SK-N-SH treated with all-trans-retinoic acid at 6 μM for 48 hours (cell line): Measurements from ENCODE around the gene PRUNE2.

Experiments used
- ISL1 ChIP-seq: fragments of 250-450 bp; sonication (Bioruptor Pico); IDR thresholded peaks from 2 replicates; pipeline ENCODE4 v2.1.2; 2022; ENCODE audit warnings: mild to moderate bottlenecking, moderate library complexity
- RARB ChIP-seq: fragments of 250-450 bp; sonication (Bioruptor Pico); IDR thresholded peaks from 2 replicates; pipeline ENCODE4 v1.8.0; 2021; ENCODE audit warnings: mild to moderate bottlenecking, moderate library complexity
- ZFP30 ChIP-seq: fragments of 450-650 bp; formaldehyde crosslinking; IDR thresholded peaks from 2 replicates; pipeline ENCODE4 v1.5.0; 2022; ENCODE audit warnings: mild to moderate bottlenecking, moderate library complexity
- TF ChIP-seq, protein P1 (sequence below): fragments of 250-450 bp; sonication (Bioruptor Pico); IDR thresholded peaks from 2 replicates; pipeline ENCODE4 v1.8.0; 2020; ENCODE audit warnings: mild to moderate bottlenecking, moderate library complexity, borderline replicate concordance
- TF ChIP-seq, protein P2 (sequence below): fragments of 250-450 bp; sonication (Bioruptor Pico); IDR thresholded peaks from 2 replicates; pipeline ENCODE4 v1.5.0; 2020; ENCODE audit warnings: mild to moderate bottlenecking, moderate library complexity

DNA sequence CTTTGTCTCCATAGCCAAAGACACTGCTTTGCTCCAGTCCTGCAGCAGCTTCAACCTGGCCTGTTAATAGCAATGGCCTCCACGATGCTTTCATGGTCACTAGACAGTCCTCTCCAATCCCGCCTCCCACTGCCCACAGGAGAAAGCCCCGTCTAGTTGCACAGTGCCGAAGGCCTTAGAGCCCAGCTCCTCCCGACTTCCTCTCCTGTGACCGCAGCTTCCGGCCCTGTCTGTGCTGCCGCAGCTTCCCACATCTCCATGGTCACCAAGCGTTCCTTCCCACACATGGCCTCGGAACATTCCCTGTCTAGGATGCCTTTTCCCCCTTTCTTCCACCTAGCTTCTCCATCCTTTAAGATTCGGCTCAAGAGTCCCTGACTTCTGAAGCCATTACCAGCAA is 118.2 kb downstream of the PRUNE2 start:
- TF ChIP-seq, protein P1, sequence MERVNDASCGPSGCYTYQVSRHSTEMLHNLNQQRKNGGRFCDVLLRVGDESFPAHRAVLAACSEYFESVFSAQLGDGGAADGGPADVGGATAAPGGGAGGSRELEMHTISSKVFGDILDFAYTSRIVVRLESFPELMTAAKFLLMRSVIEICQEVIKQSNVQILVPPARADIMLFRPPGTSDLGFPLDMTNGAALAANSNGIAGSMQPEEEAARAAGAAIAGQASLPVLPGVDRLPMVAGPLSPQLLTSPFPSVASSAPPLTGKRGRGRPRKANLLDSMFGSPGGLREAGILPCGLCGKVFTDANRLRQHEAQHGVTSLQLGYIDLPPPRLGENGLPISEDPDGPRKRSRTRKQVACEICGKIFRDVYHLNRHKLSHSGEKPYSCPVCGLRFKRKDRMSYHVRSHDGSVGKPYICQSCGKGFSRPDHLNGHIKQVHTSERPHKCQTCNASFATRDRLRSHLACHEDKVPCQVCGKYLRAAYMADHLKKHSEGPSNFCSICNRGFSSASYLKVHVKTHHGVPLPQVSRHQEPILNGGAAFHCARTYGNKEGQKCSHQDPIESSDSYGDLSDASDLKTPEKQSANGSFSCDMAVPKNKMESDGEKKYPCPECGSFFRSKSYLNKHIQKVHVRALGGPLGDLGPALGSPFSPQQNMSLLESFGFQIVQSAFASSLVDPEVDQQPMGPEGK (CRISPR knock-in tag) = no peak
- TF ChIP-seq, protein P2, sequence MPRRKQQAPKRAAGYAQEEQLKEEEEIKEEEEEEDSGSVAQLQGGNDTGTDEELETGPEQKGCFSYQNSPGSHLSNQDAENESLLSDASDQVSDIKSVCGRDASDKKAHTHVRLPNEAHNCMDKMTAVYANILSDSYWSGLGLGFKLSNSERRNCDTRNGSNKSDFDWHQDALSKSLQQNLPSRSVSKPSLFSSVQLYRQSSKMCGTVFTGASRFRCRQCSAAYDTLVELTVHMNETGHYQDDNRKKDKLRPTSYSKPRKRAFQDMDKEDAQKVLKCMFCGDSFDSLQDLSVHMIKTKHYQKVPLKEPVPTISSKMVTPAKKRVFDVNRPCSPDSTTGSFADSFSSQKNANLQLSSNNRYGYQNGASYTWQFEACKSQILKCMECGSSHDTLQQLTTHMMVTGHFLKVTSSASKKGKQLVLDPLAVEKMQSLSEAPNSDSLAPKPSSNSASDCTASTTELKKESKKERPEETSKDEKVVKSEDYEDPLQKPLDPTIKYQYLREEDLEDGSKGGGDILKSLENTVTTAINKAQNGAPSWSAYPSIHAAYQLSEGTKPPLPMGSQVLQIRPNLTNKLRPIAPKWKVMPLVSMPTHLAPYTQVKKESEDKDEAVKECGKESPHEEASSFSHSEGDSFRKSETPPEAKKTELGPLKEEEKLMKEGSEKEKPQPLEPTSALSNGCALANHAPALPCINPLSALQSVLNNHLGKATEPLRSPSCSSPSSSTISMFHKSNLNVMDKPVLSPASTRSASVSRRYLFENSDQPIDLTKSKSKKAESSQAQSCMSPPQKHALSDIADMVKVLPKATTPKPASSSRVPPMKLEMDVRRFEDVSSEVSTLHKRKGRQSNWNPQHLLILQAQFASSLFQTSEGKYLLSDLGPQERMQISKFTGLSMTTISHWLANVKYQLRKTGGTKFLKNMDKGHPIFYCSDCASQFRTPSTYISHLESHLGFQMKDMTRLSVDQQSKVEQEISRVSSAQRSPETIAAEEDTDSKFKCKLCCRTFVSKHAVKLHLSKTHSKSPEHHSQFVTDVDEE (CRISPR knock-in tag) = no peak
- no peak for TF ChIP-seq ISL1
- no peak for TF ChIP-seq RARB (CRISPR knock-in tag)
- no peak for TF ChIP-seq ZFP30 (CRISPR knock-in tag)
